GM12878 (cell line): ENCODE data around the gene CHAF1A. TPM values are rescaled to one million over a fixed set of nuclear protein-coding genes. Genes with fewer than 3 reads are reported as not detected.

ENCODE experiments used
- ATAC-seq: fragments of 200-7000 bp; cut with Tn5 transposase; 3 replicates; pipeline ENCODE4 v1.9.1; 2020; ENCODE audit warnings: mild to moderate bottlenecking, moderate library complexity
- BruUV-seq: library from RNA; stranded (reverse); fragments of 400-500 nt; replicated peaks from 2 replicates; lab custom pipeline; 2021; lab: Mats Ljungman, UMichigan
- CTCF ChIA-PET: fragments of 300-600 bp; sonication (Branson Sonifier 250); formaldehyde crosslinking; extraction: SDS; loops from one replicate; lab custom pipeline; 2021; ENCODE audit warnings: inconsistent platforms; lab: Yijun Ruan, JAX
- POLR2A ChIA-PET: fragments of 350-600 bp; formaldehyde crosslinking; extraction: SDS; loops from one replicate; lab custom pipeline; 2021; ENCODE audit warnings: inconsistent platforms; lab: Charles Lee
- RAD21 ChIA-PET: fragments of 300-600 bp; sonication (Branson Sonifier 250); formaldehyde crosslinking; loops from one replicate; lab custom pipeline; 2023; ENCODE audit warnings: antibody characterized with exemption; ENCODE audit not compliant: unreplicated experiment; lab: Charles Lee
- SMC1A ChIA-PET: fragments of 300-600 bp; sonication (Branson Sonifier 250); formaldehyde crosslinking; loops from one replicate; lab custom pipeline; 2023; ENCODE audit not compliant: unreplicated experiment, uncharacterized antibody; lab: Charles Lee
- DNase-seq: peaks from one replicate; pipeline ENCODE4 v3.0.0-alpha.2; 2011; ENCODE audit warnings: low read depth, low spot score
- FAIRE-seq: peaks from 3 replicates; lab custom pipeline; 2011; peaks lifted over from hg19 to GRCh38; lab: Jason Lieb, UNC
- H2AFZ ChIP-seq: 2 replicates; pipeline ENCODE4 v1.6.0; 2011; ENCODE audit warnings: low read depth, low read length, control low read depth; ENCODE audit not compliant: control insufficient read depth
- H3K27ac ChIP-seq: 2 replicates; pipeline ENCODE4 v1.5.1; 2011; ENCODE audit warnings: control low read depth; ENCODE audit not compliant: control insufficient read depth, insufficient read depth
- H3K27me3 ChIP-seq, 2 experiments: replicated peaks in 1 of 2; 2 replicates each; pipeline versions ENCODE4 v1.6.0 to v1.6.1; 2011; ENCODE audit warnings: low read length in 1 of 2; ENCODE audit not compliant: control insufficient read depth in 2 of 2, insufficient read depth in 2 of 2
- H3K36me3 ChIP-seq, 2 experiments: 2 replicates each; pipeline ENCODE4 v1.5.1; 2011; ENCODE audit warnings: low read length in 1 of 2; ENCODE audit not compliant: control insufficient read depth in 2 of 2, insufficient read depth in 2 of 2
- H3K4me1 ChIP-seq: 2 replicates; pipeline ENCODE4 v1.6.1; 2011; ENCODE audit warnings: mild to moderate bottlenecking, low read length, moderate library complexity, mixed read lengths; ENCODE audit not compliant: control insufficient read depth, insufficient read depth
- H3K4me2 ChIP-seq: 2 replicates; pipeline ENCODE4 v1.6.0; 2011; ENCODE audit warnings: control low read depth; ENCODE audit not compliant: control insufficient read depth, insufficient read depth
- H3K4me3 ChIP-seq: fragments of 200-600 bp; sonication (generic); 2 replicates; pipeline ENCODE4 v1.5.1; 2016
- H3K79me2 ChIP-seq: 2 replicates; pipeline ENCODE4 v1.6.0; 2011; ENCODE audit warnings: low read length; ENCODE audit not compliant: control insufficient read depth, insufficient read depth
- H3K9ac ChIP-seq: 2 replicates; pipeline ENCODE4 v1.8.0; 2011; ENCODE audit warnings: low read length, control low read depth, mixed read lengths; ENCODE audit not compliant: control insufficient read depth, insufficient read depth
- H3K9me3 ChIP-seq: replicated peaks from 3 replicates; pipeline ENCODE4 v1.5.1; 2011; ENCODE audit warnings: mild to moderate bottlenecking, low read length; ENCODE audit not compliant: control insufficient read depth, insufficient read depth
- H4K20me1 ChIP-seq: 2 replicates; pipeline ENCODE4 v1.6.0; 2011; ENCODE audit not compliant: control insufficient read depth, insufficient read depth
- CBX3 ChIP-seq: fragments of 200-600 bp; sonication (generic); IDR thresholded peaks from 2 replicates; pipeline ENCODE4 v1.6.1; 2016; ENCODE audit warnings: low read depth, borderline replicate concordance
- MYC ChIP-seq: IDR thresholded peaks from 2 replicates; pipeline ENCODE4 v1.6.1; 2011; ENCODE audit warnings: mild to moderate bottlenecking, low read length, moderate library complexity, inconsistent platforms; ENCODE audit not compliant: insufficient read depth, insufficient replicate concordance, insufficient read length, severe bottlenecking
- NR2C1 ChIP-seq: fragments of 450-650 bp; IDR thresholded peaks from 2 replicates; pipeline ENCODE4 v1.6.1; 2017; ENCODE audit warnings: antibody characterized with exemption, mild to moderate bottlenecking, moderate library complexity
- NR2F1 ChIP-seq: fragments of 450-650 bp; conservative IDR thresholded peaks from 2 replicates; pipeline ENCODE4 v1.6.1; 2017; ENCODE audit warnings: mild to moderate bottlenecking
- POLR2A ChIP-seq: IDR thresholded peaks from 2 replicates; pipeline ENCODE4 v1.6.1; 2011; ENCODE audit warnings: low read depth, mild to moderate bottlenecking, low read length
- SPI1 ChIP-seq: IDR thresholded peaks from 2 replicates; pipeline ENCODE4 v1.6.1; 2011; ENCODE audit warnings: low read depth, mild to moderate bottlenecking, low read length, moderate library complexity, borderline replicate concordance; ENCODE audit not compliant: insufficient read depth
- SRF ChIP-seq, 2 experiments: IDR thresholded peaks; 2 replicates each; pipeline ENCODE4 v1.6.1; 2011; ENCODE audit warnings: low read depth in 2 of 2, low read length in 2 of 2, mild to moderate bottlenecking in 1 of 2, moderate library complexity in 1 of 2
- TCF7 ChIP-seq: IDR thresholded peaks from 2 replicates; pipeline ENCODE4 v1.6.1; 2014; ENCODE audit warnings: antibody characterized with exemption, borderline replicate concordance
- WGBS: methylation state at CpG from one replicate; pipeline ENCODE4 v1.1.6; 2016; ENCODE audit warnings: low lambda C conversion rate; ENCODE audit not compliant: insufficient replicate concordance, insufficient coverage; ENCODE audit errors: missing lambda C conversion rate; 5-methylcytosine and 5-hydroxymethylcytosine counted together
- in situ Hi-C: fragments of 300-500 bp; cut with MboI; formaldehyde crosslinking; loops from 9 replicates; pipeline ENCODE4 v1.14.3; 2018; ENCODE audit warnings: mixed read lengths
- intact Hi-C: fragments of 100-400 bp; cut with micrococcal nuclease; formaldehyde crosslinking; loops from one replicate; pipeline ENCODE4 v1.14.2; 2022; ENCODE audit not compliant: unreplicated experiment
- polyA plus RNA-seq, 11 experiments: library from polyadenylated mRNA; depleted of rRNA in 4 of 11; unstranded in 6 of 11; stranded (reverse) in 5 of 11; fragments of >200 nt; fragmentation: Nextera tagmentation in 4 of 11; fragmentation: Illumina TruSeq in 1 of 11; extraction: Ambion mirVana in 4 of 11; extraction: Trizol in 1 of 11; gene quantifications; 1 replicate in 1 of 11; 2 replicates in 10 of 11; pipeline versions ENCODE4 v1.2.1 to v1.2.3, GENCODE V29; 2011 to 2016; ENCODE audit warnings: inconsistent platforms in 2 of 11, missing spikeins in 2 of 11, low read depth in 1 of 11
- total RNA-seq, 4 experiments: library from RNA; depleted of rRNA in 3 of 4; stranded (reverse); fragments of >200 nt in 3 of 4; fragmentation: Illumina TruSeq in 1 of 4; extraction: Trizol in 1 of 4; gene quantifications; 2 replicates each; pipeline versions ENCODE4 v1.2.1 to v1.2.3, GENCODE V29; 2013 to 2021
- TF ChIP-seq, protein P1 (sequence below): IDR thresholded peaks from 2 replicates; pipeline ENCODE4 v1.6.1; 2012; ENCODE audit warnings: mild to moderate bottlenecking, low read depth, low read length
- TF ChIP-seq, protein P2 (sequence below): IDR thresholded peaks from 2 replicates; pipeline ENCODE4 v1.6.1; 2012; ENCODE audit warnings: low read depth, low read length, improper control_type of control experiment
- TF ChIP-seq, protein P3 (sequence below): fragments of 450-650 bp; IDR thresholded peaks from 2 replicates; pipeline ENCODE4 v1.6.1; 2017; ENCODE audit warnings: low read depth, mild to moderate bottlenecking, moderate library complexity

The CHAF1A gene
- total and polyA plus RNA-seq, 10 of the 15 experiments (the other 5 are each of a cell fraction or from before 2014, with no cell fraction given) = 1.3 to 69.1 (median 34.2) TPM

DNA sequence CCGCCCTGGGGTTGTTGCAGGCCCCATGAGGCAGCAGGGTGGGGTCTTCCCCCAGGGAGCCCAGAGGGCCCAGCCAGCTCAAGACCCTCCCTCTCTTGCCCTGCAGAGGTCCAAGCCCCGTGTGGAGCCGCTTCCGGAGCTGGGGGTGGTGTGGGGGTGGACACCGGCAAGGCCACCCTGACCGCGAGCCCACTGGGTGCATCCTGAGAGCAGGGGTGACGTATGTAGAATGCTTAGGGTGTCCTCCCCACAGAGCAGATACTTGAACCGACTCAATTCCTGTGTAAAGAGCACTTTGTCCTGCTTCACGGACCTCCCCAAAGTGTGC, 40.3 kb downstream of the CHAF1A start:
- H3K36me3 ChIP-seq = peaks cover 0 to 26% of the 10 kb centered on the region in 2 experiments; a peak in 3 of 4 replicates
- CTCF ChIA-PET = no interaction called here
- in situ Hi-C loops = no loop called here
- SMC1A ChIA-PET = no interaction called here
- RAD21 ChIA-PET = no interaction called here
- POLR2A ChIA-PET = no interaction called here
- ATAC-seq = no peak
- 0 out of 2 replicates have a peak, but pooled peaks have one; percentile 1 for TF ChIP-seq POLR2A
- TF ChIP-seq, protein P1, sequence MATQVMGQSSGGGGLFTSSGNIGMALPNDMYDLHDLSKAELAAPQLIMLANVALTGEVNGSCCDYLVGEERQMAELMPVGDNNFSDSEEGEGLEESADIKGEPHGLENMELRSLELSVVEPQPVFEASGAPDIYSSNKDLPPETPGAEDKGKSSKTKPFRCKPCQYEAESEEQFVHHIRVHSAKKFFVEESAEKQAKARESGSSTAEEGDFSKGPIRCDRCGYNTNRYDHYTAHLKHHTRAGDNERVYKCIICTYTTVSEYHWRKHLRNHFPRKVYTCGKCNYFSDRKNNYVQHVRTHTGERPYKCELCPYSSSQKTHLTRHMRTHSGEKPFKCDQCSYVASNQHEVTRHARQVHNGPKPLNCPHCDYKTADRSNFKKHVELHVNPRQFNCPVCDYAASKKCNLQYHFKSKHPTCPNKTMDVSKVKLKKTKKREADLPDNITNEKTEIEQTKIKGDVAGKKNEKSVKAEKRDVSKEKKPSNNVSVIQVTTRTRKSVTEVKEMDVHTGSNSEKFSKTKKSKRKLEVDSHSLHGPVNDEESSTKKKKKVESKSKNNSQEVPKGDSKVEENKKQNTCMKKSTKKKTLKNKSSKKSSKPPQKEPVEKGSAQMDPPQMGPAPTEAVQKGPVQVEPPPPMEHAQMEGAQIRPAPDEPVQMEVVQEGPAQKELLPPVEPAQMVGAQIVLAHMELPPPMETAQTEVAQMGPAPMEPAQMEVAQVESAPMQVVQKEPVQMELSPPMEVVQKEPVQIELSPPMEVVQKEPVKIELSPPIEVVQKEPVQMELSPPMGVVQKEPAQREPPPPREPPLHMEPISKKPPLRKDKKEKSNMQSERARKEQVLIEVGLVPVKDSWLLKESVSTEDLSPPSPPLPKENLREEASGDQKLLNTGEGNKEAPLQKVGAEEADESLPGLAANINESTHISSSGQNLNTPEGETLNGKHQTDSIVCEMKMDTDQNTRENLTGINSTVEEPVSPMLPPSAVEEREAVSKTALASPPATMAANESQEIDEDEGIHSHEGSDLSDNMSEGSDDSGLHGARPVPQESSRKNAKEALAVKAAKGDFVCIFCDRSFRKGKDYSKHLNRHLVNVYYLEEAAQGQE = no peak
- TF ChIP-seq, all 136 proteins: peak for 1
- intact Hi-C loops = no loop called here
- no peak overlapping the region for H3K4me2 ChIP-seq
- H3K79me2 ChIP-seq = no peaks in the 10 kb centered on the region
- H3K4me3 ChIP-seq = no peak overlapping the region
- WGBS = 64% methylated on average over 10 of the region's 10 CpGs
- no peak overlapping the region; the same call in 1 of the 2 replicates for H3K27ac ChIP-seq
- no peaks in the 10 kb centered on the region for H3K27me3 ChIP-seq
- FAIRE-seq (no peak), DNase-seq (no peak)
- no TSS peak for BruUV-seq
- no peaks in the 10 kb centered on the region for H4K20me1 ChIP-seq
- no peak overlapping the region for H3K9ac ChIP-seq
- H2AFZ ChIP-seq = no peak overlapping the region
- no peaks in the 10 kb centered on the region for H3K9me3 ChIP-seq
- peaks cover 7% of the 10 kb centered on the region for H3K4me1 ChIP-seq

DNA sequence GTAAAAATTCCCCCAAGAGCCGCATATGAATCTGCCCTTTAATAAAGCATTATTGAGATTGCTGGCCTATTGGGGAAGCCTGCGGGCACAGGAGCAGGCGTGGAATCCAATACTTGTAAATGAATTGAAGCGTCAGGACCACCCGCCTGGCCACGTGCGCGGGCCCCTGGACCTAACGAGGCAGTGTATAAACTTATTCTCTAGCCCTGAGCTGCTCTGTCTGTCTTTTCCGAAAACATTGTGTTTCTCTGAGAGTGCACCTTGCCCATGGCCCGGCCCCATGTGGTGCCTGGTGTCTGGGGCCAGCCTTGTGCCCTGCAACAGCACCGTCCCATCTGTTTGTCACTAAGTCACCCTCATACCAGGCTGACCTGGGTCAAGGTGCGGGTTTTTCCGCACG, 40.7 kb downstream of the CHAF1A start:
- ChIA-PET RAD21 (no interaction called here), POLR2A (interaction anchor here (0.6 kb wide), 1 partner anchor 19 kb away, joined by 4 read pairs; no protein-coding TSS in a partner anchor), SMC1A (no interaction called here), CTCF (no interaction called here)
- ATAC-seq = no peak
- in situ Hi-C loops (no loop called here), intact Hi-C loops (no loop called here)
- Histone ChIP-seq H3K4me2 (no peak overlapping the region), H3K79me2 (no peaks in the 10 kb centered on the region), H3K4me3 (no peak overlapping the region), H3K9ac (no peak overlapping the region), H3K9me3 (no peaks in the 10 kb centered on the region), H2AFZ (no peak overlapping the region), H4K20me1 (no peaks in the 10 kb centered on the region), H3K36me3 (peaks cover 0 to 29% of the 10 kb centered on the region in 2 experiments; a peak in 3 of 4 replicates), H3K4me1 (peaks cover 7% of the 10 kb centered on the region), H3K27me3 (no peaks in the 10 kb centered on the region), H3K27ac (no peak overlapping the region)
- no peak for DNase-seq
- FAIRE-seq = no peak
- BruUV-seq = TSS peak; percentile 39
- 93% methylated on average over 15 of the region's 15 CpGs for WGBS
- TF ChIP-seq, protein P2, sequence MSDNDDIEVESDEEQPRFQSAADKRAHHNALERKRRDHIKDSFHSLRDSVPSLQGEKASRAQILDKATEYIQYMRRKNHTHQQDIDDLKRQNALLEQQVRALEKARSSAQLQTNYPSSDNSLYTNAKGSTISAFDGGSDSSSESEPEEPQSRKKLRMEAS = no peak
- TF ChIP-seq, protein P3, sequence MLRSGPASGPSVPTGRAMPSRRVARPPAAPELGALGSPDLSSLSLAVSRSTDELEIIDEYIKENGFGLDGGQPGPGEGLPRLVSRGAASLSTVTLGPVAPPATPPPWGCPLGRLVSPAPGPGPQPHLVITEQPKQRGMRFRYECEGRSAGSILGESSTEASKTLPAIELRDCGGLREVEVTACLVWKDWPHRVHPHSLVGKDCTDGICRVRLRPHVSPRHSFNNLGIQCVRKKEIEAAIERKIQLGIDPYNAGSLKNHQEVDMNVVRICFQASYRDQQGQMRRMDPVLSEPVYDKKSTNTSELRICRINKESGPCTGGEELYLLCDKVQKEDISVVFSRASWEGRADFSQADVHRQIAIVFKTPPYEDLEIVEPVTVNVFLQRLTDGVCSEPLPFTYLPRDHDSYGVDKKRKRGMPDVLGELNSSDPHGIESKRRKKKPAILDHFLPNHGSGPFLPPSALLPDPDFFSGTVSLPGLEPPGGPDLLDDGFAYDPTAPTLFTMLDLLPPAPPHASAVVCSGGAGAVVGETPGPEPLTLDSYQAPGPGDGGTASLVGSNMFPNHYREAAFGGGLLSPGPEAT = no peak
- TF ChIP-seq SRF (IDR thresholded peaks at IDR 0.05; ENCODE audit: low read depth in 2 of 2, low read length in 2 of 2) = no peak
- TF ChIP-seq NR2F1 = no peak
- no peak for TF ChIP-seq CBX3
- TF ChIP-seq MYC = no peak
- TF ChIP-seq TCF7 = no peak
- TF ChIP-seq NR2C1 = no peak
- no peak for TF ChIP-seq POLR2A
- TF ChIP-seq SPI1 = no peak
